Aorta (tissue), 5 donors: Measurements from ENCODE around the gene SRPK1. TPM values are rescaled to one million over a fixed set of nuclear protein-coding genes. Genes with fewer than 3 reads are reported as not detected.

ENCODE experiments used
- ATAC-seq: fragments of 200-7000 bp; cut with Tn5 transposase; one replicate; pipeline ENCODE4 v1.9.1; 2022; ENCODE audit warnings: moderate library complexity; ENCODE audit not compliant: low FRiP score
- DNase-seq, 2 donors: peaks; one replicate each; pipeline ENCODE4 v3.0.0-alpha.2; 2020
- H3K27ac ChIP-seq, 2 donors: one replicate each; pipeline ENCODE4 v1.5.1; 2013; ENCODE audit warnings: low read length in 2 of 2, mild to moderate bottlenecking in 2 of 2, moderate library complexity in 2 of 2, control low read depth in 1 of 2, inconsistent platforms in 1 of 2, low read depth in 1 of 2
- H3K27me3 ChIP-seq, 2 donors: one replicate each; pipeline ENCODE4 v1.6.1; 2013; ENCODE audit warnings: control low read depth in 1 of 2, low read length in 1 of 2, mild to moderate bottlenecking in 1 of 2, moderate library complexity in 1 of 2; ENCODE audit not compliant: insufficient read depth in 2 of 2, control insufficient read depth in 1 of 2
- H3K36me3 ChIP-seq, 2 donors: one replicate each; pipeline ENCODE4 v1.6.1; 2013; ENCODE audit warnings: control low read depth in 1 of 2, low read length in 1 of 2, mild to moderate bottlenecking in 1 of 2; ENCODE audit not compliant: insufficient read depth in 2 of 2, control insufficient read depth in 1 of 2
- H3K4me1 ChIP-seq, 2 donors: one replicate each; pipeline ENCODE4 v1.6.1; 2013; ENCODE audit warnings: low read length in 2 of 2, control low read depth in 1 of 2, mild to moderate bottlenecking in 1 of 2, moderate library complexity in 1 of 2; ENCODE audit not compliant: insufficient read depth in 2 of 2, control insufficient read depth in 1 of 2
- H3K4me3 ChIP-seq, 2 donors: one replicate each; pipeline ENCODE4 v1.5.1; 2013; ENCODE audit warnings: low read length in 2 of 2, control low read depth in 1 of 2, mild to moderate bottlenecking in 1 of 2
- H3K9me3 ChIP-seq: one replicate; pipeline ENCODE4 v1.6.1; 2013; ENCODE audit warnings: mild to moderate bottlenecking, low read length; ENCODE audit not compliant: control insufficient read depth
- WGBS, 2 donors: extraction: QIAGEN DNeasy Blood & Tissue Kit; methylation state at CpG; one replicate each; pipeline ENCODE4 v1.1.7; 2013; 5-methylcytosine and 5-hydroxymethylcytosine counted together
- intact Hi-C, 2 donors: fragments of 100-400 bp; cut with DNase I; formaldehyde crosslinking; loops; one replicate each; pipeline versions ENCODE4 v1.14.2 to v1.15.0; 2022
- polyA plus RNA-seq, 2 donors: library from polyadenylated mRNA; stranded (reverse); fragments of 200-250 nt; gene quantifications; one replicate each; pipeline ENCODE4 v1.2.3, GENCODE V29; 2013
- total RNA-seq, 2 donors: library from RNA; stranded (reverse); fragmentation: NEBNext Ultra II Directional; extraction: Animal tissue kit (Norgen Biotek cat#: 25700); gene quantifications; one replicate each; pipeline ENCODE4 v1.2.1, GENCODE V29; 2021
- donor health status: healthy with polysubstance abuse.
- donor health status: Bipolar disorder and iron deficiency.
- donor health status: DM: no; HTN: no; CAD: no.
- donor health status: DM: no; HTN: no; CAD: no.
- donor health status: DM: yes; HTN: yes; CAD: no.

SRPK1 gene
- total and polyA plus RNA-seq, 4 donors = 9.7 to 29.7 (median 20.4) TPM

DNA sequence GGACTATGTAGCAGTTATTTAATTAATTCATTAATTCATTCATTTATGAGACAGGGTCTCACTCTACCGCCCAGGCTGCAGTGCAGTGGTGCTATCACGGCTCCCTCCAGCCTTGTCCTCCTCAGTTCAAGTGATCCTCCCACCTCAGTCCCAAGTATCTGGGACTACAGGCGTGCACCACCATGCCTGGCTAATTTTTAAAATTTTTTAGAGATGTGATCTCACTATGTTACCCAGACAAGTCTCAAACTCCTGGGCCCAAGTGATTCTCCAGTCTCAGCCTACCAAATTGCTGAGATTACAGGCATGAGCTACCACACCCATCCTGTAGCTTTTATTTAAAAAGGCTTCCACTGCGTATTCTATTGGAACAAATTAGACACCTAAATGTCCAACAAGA lies 23.4 kb downstream of the SRPK1 start:
- intact Hi-C loops = no loop called here
- WGBS, 2 donors = 96 to 97% methylated on average over 4 of the region's 4 CpGs
- no peak for DNase-seq
- H3K4me1 ChIP-seq = peaks cover 0 to 3% of the 10 kb centered on the region in 2 donors
- no peak for ATAC-seq
- no peak overlapping the region for H3K27ac ChIP-seq
- H3K4me3 ChIP-seq = no peak overlapping the region
- H3K9me3 ChIP-seq = no peaks in the 10 kb centered on the region
- H3K36me3 ChIP-seq = no peaks in the 10 kb centered on the region
- H3K27me3 ChIP-seq = no peaks in the 10 kb centered on the region

- intact Hi-C loops = no loop called here
- WGBS, 2 donors = 96 to 97% methylated on average over 3 of the region's 3 CpGs
- Histone ChIP-seq H3K36me3 (no peaks in the 10 kb centered on the region), H3K27ac (no peak overlapping the region), H3K27me3 (no peaks in the 10 kb centered on the region), H3K9me3 (no peaks in the 10 kb centered on the region), H3K4me1 (peaks cover 0 to 3% of the 10 kb centered on the region in 2 donors), H3K4me3 (no peak overlapping the region)
- ATAC-seq (no peak), DNase-seq (no peak)
These were observed 23.9 kb downstream of the SRPK1 start for GRCh38 chr6:35897036-35897435.

DNA sequence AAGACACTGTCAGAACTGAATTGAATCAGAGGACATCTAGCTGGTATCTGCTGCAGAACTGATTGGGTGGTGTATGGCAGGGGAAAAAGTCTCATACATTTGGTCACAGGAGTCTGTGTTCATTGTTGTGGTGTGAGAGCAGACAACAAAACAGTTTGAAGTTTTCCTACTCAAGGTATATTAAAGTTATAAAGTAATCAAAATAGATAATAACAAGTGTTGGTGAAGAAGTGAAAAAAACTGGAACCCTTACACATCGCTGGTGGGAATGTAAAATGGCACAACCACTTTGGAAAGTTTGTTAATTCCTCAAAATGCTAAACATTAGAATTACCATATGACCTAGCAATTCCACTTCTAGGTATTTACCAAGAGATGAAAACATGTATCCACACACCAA lies 24.7 kb downstream of the SRPK1 start:
- Histone ChIP-seq H3K4me3 (no peak overlapping the region), H3K27ac (no peak overlapping the region), H3K4me1 (peaks cover 0 to 3% of the 10 kb centered on the region in 2 donors), H3K27me3 (no peaks in the 10 kb centered on the region), H3K9me3 (no peaks in the 10 kb centered on the region), H3K36me3 (no peaks in the 10 kb centered on the region)
- whole genome bisulfite sequencing, 2 donors = 100% methylated on average over 1 of the region's 1 CpG
- intact Hi-C loops = no loop called here
- DNase-seq (no peak), ATAC-seq (no peak)

DNA sequence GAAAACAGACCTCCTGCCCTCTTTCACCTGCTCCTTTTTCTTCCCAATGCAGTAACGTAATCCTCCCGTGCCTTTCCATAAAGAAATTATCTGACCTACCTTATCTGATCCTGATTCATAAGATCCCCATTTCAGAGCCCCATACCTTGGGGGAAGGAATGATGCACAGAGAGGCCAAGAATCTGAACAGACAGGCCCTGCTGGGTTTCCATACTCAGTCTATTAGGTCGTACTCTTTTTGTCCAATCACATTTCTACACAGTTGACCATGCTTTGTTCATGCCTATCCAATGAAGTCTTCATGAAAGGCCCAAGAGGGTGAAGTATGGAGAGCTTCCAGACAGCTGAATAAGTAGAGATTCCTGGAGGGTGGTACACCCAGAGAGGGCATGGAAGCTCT lies 25.3 kb downstream of the SRPK1 start:
- WGBS, 2 donors = 90 to 93% methylated on average over 3 of the region's 3 CpGs
- DNase-seq (no peak), ATAC-seq (no peak)
- Histone ChIP-seq H3K27ac (no peak overlapping the region), H3K27me3 (no peaks in the 10 kb centered on the region), H3K4me3 (no peak overlapping the region), H3K4me1 (peaks cover 0 to 3% of the 10 kb centered on the region in 2 donors), H3K36me3 (no peaks in the 10 kb centered on the region), H3K9me3 (no peaks in the 10 kb centered on the region)
- intact Hi-C loops = no loop called here

- intact Hi-C loops = no loop called here
- no peaks in the 10 kb centered on the region for H3K9me3 ChIP-seq
- 91 to 92% methylated on average over 2 of the region's 2 CpGs for WGBS, 2 donors
These were observed 26.1 kb downstream of the SRPK1 start for GRCh38 chr6:35894776-35895175.

GRCh38 chr6:35893246-35893645 lies 27.7 kb downstream of the SRPK1 start:
- WGBS, 2 donors = 96 to 98% methylated on average over 6 of the region's 6 CpGs
- DNase-seq = no peak
- no peak overlapping the region for H3K27ac ChIP-seq

More at GRCh38 chr6:35894776-35895175, 26.1 kb downstream of the SRPK1 start:
- ATAC-seq = no peak
- no peak for DNase-seq
- Histone ChIP-seq H3K27ac (no peak overlapping the region), H3K4me1 (peaks cover 0 to 3% of the 10 kb centered on the region in 2 donors), H3K4me3 (no peak overlapping the region), H3K27me3 (no peaks in the 10 kb centered on the region), H3K36me3 (no peaks in the 10 kb centered on the region)

DNA sequence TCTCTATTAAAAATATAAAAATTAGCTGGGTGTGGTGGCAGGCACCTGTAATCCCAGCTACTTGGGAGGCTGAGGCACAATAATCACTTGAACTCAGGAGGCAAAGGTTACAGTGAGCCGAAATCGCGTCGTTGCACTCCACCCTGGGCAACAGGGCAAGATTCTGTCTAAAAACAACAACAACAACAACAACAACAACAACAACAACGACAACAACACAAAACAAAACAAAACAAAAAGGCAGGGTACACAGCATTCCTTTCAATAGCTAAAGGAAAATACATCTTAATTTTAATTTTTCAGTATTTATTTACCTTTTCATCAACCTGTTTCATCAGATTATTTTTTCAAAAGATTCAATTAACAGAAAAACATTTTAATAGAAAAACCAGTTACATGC lies 28.4 kb downstream of the SRPK1 start:
- 94 to 95% methylated on average over 5 of the region's 5 CpGs for WGBS, 2 donors
- Histone ChIP-seq H3K27ac (no peak overlapping the region), H3K4me1 (peaks cover 0 to 3% of the 10 kb centered on the region in 2 donors), H3K4me3 (no peak overlapping the region), H3K36me3 (no peaks in the 10 kb centered on the region), H3K9me3 (no peaks in the 10 kb centered on the region), H3K27me3 (no peaks in the 10 kb centered on the region)
- intact Hi-C loops = no loop called here
- ATAC-seq (no peak), DNase-seq (no peak)

More at GRCh38 chr6:35893246-35893645, 27.7 kb downstream of the SRPK1 start:
- H3K36me3 ChIP-seq = no peaks in the 10 kb centered on the region
- intact Hi-C loops = no loop called here
- no peaks in the 10 kb centered on the region for H3K27me3 ChIP-seq
- peaks cover 0 to 3% of the 10 kb centered on the region in 2 donors for H3K4me1 ChIP-seq
- H3K4me3 ChIP-seq = no peak overlapping the region
- no peaks in the 10 kb centered on the region for H3K9me3 ChIP-seq
- ATAC-seq = no peak

DNA sequence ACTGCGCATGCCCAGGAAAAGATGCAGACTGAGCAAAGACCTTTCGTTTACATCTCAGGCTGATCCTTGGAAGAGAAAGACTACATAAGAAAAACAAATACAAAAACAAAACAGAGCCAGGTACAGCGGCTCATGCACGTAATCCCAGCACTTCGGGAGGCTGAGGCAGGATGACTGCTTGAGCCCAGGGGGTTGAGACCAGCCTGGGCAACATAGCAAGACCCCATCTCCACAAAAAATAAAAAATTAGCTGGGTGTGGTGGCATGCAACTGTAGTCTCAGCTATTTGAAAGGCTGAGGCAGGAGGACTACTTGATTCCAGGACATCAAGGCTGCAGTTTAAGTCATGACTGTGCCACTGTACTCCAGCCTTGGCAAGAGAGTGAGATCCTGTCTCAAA lies 41.7 kb downstream of the SRPK1 start:
- Histone ChIP-seq H3K4me3 (no peak overlapping the region), H3K27me3 (no peaks in the 10 kb centered on the region), H3K36me3 (peaks cover 0 to 1% of the 10 kb centered on the region in 2 donors), H3K9me3 (no peaks in the 10 kb centered on the region), H3K4me1 (no peaks in the 10 kb centered on the region), H3K27ac (no peak overlapping the region)
- WGBS, 2 donors = 94 to 97% methylated on average over 5 of the region's 5 CpGs
- intact Hi-C loops = no loop called here
- ATAC-seq = no peak
- DNase-seq = no peak

DNA sequence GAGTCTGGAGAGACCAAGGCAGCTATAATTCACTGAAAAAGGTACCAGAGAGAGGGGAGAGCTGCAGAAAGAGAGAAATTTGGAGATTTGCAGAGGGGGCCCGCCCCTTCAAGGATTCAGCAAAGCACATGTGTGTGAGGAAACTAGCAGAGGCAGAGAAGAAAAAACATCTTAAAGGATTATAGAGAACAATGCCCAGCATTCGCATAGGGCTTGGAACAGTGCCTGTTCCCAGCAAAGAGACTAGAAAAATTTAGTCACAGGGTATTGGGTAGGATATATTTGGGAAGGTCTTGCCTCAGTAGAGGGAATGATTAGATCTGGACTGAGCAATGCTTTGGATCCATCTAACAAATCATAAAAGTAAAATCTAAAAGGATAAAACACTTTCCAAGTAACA lies 44.0 kb downstream of the SRPK1 start:
- intact Hi-C loops = no loop called here
- H3K27ac ChIP-seq = no peak overlapping the region
- no peaks in the 10 kb centered on the region for H3K9me3 ChIP-seq
- 64 to 66% methylated on average over 2 of the region's 2 CpGs for WGBS, 2 donors
- no peak for DNase-seq
- H3K27me3 ChIP-seq = no peaks in the 10 kb centered on the region
- no peaks in the 10 kb centered on the region for H3K4me1 ChIP-seq
- H3K4me3 ChIP-seq = no peak overlapping the region
- H3K36me3 ChIP-seq = no peaks in the 10 kb centered on the region
- ATAC-seq = no peak
